Measurements from ENCODE around the gene SRL. TPM values are rescaled to one million over a fixed set of nuclear protein-coding genes. Genes with fewer than 3 reads are reported as not detected.
"Not testable (repeated sequence)": the region's sequence is repeated elsewhere in the genome, so short reads cannot be mapped to it uniquely, and the experiment has no call there.

SRL gene
- total RNA-seq, 4 donors from 2014 or later, result 0.84 to 3.6 (median 1.5) TPM

DNA sequence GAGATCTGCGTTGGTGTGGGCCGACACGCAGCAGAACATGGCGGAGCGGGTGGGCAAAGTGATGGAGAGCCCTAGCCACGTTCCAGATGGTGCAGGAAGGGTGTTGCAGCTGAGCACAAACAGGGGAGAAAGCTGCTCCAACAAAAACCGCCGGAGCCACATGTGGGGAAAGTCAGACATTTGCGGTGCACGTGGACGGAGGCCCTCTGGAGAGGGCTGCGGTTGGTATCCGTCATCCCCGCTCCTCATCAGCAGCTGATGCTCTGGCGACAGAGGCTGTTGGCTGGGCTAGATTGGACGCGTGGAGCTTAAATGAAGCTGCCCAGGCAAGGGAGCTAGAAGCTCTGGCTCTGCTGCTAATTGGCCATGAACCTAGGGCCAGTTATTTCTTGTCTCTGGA is 82.2 kb downstream of the SRL start:
- Histone ChIP-seq H3K4me1 (no peaks in the 10 kb centered on the region), H3K27me3 (no peaks in the 10 kb centered on the region), H3K9me3 (no peaks in the 10 kb centered on the region), H3K36me3 (no peaks in the 10 kb centered on the region), H3K27ac (no peak overlapping the region), H3K4me3 (no peak overlapping the region)
- TF ChIP-seq, protein P1, sequence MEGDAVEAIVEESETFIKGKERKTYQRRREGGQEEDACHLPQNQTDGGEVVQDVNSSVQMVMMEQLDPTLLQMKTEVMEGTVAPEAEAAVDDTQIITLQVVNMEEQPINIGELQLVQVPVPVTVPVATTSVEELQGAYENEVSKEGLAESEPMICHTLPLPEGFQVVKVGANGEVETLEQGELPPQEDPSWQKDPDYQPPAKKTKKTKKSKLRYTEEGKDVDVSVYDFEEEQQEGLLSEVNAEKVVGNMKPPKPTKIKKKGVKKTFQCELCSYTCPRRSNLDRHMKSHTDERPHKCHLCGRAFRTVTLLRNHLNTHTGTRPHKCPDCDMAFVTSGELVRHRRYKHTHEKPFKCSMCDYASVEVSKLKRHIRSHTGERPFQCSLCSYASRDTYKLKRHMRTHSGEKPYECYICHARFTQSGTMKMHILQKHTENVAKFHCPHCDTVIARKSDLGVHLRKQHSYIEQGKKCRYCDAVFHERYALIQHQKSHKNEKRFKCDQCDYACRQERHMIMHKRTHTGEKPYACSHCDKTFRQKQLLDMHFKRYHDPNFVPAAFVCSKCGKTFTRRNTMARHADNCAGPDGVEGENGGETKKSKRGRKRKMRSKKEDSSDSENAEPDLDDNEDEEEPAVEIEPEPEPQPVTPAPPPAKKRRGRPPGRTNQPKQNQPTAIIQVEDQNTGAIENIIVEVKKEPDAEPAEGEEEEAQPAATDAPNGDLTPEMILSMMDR (IDR thresholded peaks at IDR 0.05), result no peak
- TF ChIP-seq POLR2A (IDR thresholded peaks at IDR 0.05), result no peak
- no peak for TF ChIP-seq EP300 (IDR thresholded peaks at IDR 0.05)
- DNase-seq (ENCODE audit: low spot score in 2 of 2), result no peak
- 83 to 93% methylated on average over 17 of the region's 17 CpGs for WGBS, 2 donors

DNA sequence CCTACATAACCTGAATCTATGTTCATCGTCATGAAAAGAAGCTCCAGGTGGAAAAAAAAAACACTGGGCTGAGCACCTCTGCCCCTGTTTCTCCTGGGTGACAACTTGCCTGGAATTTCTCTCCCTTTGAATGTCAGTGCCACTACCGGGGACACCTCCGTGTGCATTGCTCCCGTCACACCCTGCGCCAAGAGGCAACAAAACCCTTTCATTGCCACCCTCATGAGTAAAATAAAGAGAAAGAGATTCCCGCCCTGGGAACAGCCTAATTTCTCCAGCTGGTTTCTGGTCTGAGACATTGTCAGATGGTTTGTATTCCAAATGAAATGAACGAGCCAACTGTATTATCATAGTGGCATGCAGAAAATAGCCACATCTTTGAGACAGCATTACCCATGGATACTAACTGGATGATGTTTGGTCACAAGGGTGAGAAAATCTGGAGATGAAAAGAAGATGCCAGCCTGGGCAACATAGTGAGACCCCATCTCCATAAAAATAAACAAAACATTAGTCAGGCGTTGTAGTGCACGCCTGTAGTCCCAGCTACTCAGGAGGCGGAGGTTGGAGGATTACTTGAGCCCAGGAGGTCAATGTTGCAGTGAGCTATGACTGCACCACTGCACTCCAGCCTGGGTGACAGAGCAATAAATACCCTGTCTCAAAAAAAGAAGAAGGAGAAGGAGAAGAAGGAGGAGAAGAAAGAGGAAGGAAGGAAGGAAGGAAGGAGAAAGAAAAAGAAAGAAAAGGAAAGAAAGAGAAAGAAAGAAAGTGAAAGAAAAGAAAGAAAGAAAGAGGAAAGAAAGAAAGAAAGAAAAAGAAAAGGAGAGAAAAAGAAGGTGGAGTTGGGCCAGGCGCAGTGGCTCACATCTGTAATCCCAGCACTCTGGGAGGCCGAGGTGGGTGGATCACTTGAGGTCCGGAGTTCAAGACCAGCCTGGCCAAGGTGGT is 83.5 kb downstream of the SRL start:
- no peak overlapping the region for H3K4me3 ChIP-seq
- no peaks in the 10 kb centered on the region for H3K27me3 ChIP-seq
- H3K27ac ChIP-seq, result no peak overlapping the region
- H3K9me3 ChIP-seq, result no peaks in the 10 kb centered on the region
- 76 to 78% methylated on average over 13 of the region's 13 CpGs for WGBS, 2 donors
- H3K36me3 ChIP-seq, result no peaks in the 10 kb centered on the region
- TF ChIP-seq EP300 (IDR thresholded peaks at IDR 0.05), result no peak
- TF ChIP-seq, protein P1 (IDR thresholded peaks at IDR 0.05), result no peak
- TF ChIP-seq POLR2A (IDR thresholded peaks at IDR 0.05), result no peak
- no peak for DNase-seq (ENCODE audit: low spot score in 2 of 2)
- H3K4me1 ChIP-seq, result no peaks in the 10 kb centered on the region

DNA sequence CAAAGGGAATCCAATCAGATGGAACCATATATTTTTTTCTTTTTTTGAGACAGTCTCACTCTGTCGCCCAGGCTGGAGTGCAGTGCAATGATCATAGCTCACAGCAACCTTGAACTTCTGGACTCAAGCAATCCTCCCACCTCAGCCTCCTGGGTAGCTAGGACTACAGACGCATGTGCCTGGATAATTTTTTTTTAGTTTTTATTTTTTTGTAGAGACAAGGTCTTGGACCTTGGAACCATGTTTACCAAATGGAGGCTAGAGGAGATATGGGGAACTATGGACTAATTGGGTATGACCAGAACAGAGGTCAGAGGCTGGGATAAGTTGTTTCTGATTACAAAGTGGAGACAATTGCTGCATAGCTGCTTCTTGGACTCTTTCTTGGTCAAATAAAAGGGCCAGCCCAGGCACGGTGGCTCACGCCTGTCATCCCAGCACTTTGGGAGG is 84.5 kb downstream of the SRL start:
- 68 to 75% methylated on average over 4 of the region's 4 CpGs for WGBS, 2 donors
- Histone ChIP-seq H3K27ac (no peak overlapping the region), H3K9me3 (no peaks in the 10 kb centered on the region), H3K36me3 (no peaks in the 10 kb centered on the region), H3K4me1 (no peaks in the 10 kb centered on the region), H3K4me3 (no peak overlapping the region), H3K27me3 (no peaks in the 10 kb centered on the region)
- no peak for DNase-seq (ENCODE audit: low spot score in 2 of 2)
- TF ChIP-seq, protein P1 (IDR thresholded peaks at IDR 0.05), result no peak
- TF ChIP-seq POLR2A (IDR thresholded peaks at IDR 0.05), result no peak
- no peak for TF ChIP-seq EP300 (IDR thresholded peaks at IDR 0.05)

DNA sequence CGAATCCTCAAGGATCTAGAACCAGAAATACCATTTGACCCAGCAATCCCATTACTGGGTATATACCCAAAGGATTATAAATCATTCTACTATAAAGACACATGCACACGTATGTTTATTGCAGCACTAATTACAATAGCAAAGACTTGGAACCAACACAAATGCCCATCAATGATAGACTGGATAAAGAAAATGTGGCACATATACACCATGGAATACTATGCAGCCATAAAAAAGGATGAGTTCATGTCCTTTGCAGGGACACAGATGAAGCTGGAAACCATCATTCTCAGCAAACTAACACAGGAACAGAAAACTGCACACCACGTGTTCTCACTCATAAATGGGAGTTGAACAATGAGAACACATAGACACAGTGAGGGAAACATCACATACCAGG is 85.4 kb downstream of the SRL start:
- not testable (repeated sequence) for H3K36me3 ChIP-seq; H3K27ac ChIP-seq; H3K9me3 ChIP-seq; H3K4me1 ChIP-seq; H3K27me3 ChIP-seq; H3K4me3 ChIP-seq; DNase-seq (ENCODE audit: low spot score in 2 of 2)
- 81 to 87% methylated on average over 3 of the region's 3 CpGs for WGBS, 2 donors

DNA sequence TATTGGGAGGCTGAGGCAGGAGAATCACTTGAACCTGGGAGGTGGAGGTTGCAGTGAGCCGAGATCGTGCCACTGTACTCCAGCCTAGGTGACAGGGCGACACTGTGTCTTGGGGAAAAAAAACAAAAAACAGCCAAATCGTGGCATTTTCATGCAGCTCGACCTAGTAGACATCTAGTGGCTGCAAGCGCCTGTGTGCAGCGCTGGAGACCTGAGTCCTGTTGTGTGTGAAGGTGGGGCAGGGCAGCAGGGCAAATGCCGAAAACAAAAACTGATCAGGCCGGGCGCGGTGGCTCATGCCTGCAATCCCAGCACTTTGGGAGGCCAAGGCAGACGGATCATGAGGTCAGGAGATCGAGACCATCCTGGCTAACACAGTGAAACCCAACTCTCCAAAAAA is 88.5 kb downstream of the SRL start:
- H3K9me3 ChIP-seq; H3K27ac ChIP-seq; H3K27me3 ChIP-seq; H3K4me1 ChIP-seq; H3K4me3 ChIP-seq; H3K36me3 ChIP-seq; DNase-seq (ENCODE audit: low spot score in 2 of 2): not testable (repeated sequence)
- WGBS, 2 donors, result 87% methylated on average over 13 of the region's 13 CpGs

DNA sequence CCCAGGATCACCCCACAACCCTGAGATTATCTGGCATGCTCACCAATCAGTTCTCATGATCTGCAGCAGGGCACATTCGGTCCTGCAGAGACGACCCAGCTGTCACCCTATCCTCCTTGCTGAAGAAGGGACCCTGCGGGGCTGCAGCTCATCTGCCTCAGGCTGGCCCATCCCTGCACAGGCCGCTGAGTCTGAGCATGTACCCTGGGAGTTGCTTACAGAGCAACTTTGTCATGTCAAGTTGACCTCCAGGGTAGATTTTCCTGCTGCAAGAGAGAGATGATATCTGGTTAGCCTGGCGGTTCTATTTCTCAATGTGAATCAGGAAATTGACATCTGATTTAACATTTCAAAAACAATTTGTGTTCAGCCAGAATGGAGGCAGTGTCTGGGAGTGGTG is 89.6 kb downstream of the SRL start:
- no peak for DNase-seq (ENCODE audit: low spot score in 2 of 2)
- H3K27ac ChIP-seq, result no peak overlapping the region
- H3K36me3 ChIP-seq, result no peaks in the 10 kb centered on the region
- H3K4me1 ChIP-seq, result no peaks in the 10 kb centered on the region
- peaks cover 0 to 6% (median 0%) of the 10 kb centered on the region in 4 donors for H3K9me3 ChIP-seq
- no peak for TF ChIP-seq POLR2A (IDR thresholded peaks at IDR 0.05)
- no peak for TF ChIP-seq EP300 (IDR thresholded peaks at IDR 0.05)
- TF ChIP-seq, protein P1 (IDR thresholded peaks at IDR 0.05), result no peak
- WGBS, 2 donors, result 53 to 62% methylated on average over 4 to 5 of the region's 5 CpGs
- no peaks in the 10 kb centered on the region for H3K27me3 ChIP-seq
- no peak overlapping the region for H3K4me3 ChIP-seq

Measured in tibial nerve (tissue), 4 donors.